Raji (cell line): ENCODE data around the gene BCL2L15.

ENCODE experiments used
- POLR2A ChIP-seq: IDR thresholded peaks from 2 replicates; pipeline ENCODE4 v1.6.1; 2011; ENCODE audit warnings: low read depth, low read length, control low read depth; ENCODE audit not compliant: insufficient read depth

Gene BCL2L15

DNA sequence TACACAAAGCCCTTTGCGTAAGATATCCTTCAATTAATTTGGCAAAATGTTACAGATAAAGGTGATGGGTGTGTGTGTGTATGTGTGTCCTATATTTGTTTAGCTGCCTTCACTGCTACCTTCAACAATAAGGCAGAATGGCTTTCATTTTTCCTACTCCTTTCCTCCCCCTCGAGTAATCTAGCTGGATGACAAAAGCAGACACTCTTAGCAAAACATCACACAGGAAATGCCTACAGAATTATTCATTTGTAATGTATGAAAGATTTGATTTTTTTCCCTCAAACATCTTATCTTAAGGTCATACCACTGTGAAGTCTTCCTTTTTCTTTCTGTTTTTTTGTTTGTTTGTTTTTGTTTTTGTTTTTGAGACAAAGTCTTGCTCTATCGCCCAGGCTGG, 26.5 kb downstream of the BCL2L15 start:
- TF ChIP-seq POLR2A, result no peak

DNA sequence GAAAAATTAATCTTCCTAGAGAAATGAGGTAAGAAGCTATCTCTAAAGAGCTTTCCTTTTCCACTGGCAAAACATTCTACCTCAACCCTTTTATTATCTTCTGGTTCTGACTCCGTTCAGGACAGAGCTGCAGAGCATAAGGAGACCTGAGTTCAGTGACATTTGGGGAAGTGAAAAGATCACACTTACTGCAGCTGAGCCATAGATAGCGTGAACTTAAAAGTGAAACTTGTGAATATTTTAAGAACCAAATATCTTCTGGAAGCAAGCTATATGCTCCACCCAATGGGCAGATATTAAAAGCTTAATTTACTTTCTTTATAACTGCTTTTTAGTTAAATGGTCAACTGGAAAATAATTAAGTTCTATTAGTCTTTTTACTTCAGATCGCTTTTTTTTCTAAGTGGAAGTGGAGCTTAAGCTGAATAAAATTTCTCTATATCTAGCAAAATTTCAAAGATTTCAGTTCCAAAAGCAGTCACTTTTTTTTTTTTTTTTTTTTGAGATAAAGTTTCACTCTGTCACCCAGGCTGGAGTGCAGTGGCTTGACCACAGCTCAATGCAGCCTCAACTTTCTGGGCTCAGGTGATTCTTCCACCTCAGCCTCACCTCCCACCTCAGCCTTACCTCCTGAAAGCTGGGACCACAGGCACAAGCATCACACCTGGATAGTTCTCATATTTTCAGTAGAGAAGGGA, 27.8 kb downstream of the BCL2L15 start:
- no peak for TF ChIP-seq POLR2A

DNA sequence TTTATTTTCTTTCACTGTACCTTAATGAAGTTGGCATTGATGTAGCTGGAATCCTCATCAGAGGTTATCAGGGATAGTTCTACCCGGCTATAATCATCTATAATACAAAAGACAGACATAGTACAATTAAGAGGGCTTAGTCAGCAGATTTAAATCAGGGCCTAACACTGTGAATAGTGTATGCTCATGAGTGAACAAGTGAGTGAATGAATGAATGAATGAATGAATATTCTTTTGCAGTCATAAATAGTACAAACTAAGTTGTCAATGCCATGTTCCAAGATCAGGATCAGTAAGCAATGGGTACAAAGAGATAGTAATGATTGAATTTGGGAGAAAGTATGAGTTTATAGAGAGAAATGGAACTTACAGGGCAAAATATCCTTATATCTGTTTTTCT, 28.4 kb downstream of the BCL2L15 start:
- TF ChIP-seq POLR2A, result no peak

DNA sequence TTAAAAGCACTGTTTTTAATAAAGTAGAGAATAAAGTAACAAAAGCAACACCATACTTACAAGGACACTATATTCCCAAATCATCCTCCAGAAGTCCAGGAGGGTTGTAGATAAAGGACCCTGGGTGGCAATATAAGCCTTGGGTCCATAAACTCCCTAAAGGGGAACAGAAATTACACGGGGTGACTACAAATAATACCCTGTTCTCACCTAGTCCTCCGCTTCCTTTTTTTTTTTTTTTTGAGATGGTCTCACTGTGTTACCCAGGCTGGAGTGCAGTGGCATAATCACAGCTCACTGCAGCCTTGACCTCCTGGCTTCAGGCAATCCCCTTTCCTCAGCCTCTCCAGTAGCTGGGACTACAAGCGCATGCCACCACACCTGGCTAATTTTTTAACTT, 29.0 kb downstream of the BCL2L15 start:
- no peak for TF ChIP-seq POLR2A

DNA sequence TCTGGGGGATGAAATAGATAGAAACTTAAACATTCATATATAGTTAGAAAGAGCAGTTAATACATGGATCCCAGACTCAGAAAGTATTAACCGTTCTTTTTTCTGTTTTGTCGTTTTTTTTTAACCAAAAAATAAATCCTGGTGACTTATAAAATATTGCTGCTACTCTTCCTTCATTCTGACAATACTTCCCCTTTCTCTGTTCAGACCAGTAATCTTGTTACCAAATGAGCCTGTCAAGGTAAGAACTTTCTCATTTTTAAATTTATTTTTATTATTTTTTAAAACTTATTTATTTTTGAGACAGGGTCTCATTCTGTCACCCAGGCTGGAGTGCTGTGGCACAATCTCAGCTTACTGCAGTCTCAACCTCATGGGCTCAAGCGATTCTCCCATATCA, 29.6 kb downstream of the BCL2L15 start:
- TF ChIP-seq POLR2A, result no peak

DNA sequence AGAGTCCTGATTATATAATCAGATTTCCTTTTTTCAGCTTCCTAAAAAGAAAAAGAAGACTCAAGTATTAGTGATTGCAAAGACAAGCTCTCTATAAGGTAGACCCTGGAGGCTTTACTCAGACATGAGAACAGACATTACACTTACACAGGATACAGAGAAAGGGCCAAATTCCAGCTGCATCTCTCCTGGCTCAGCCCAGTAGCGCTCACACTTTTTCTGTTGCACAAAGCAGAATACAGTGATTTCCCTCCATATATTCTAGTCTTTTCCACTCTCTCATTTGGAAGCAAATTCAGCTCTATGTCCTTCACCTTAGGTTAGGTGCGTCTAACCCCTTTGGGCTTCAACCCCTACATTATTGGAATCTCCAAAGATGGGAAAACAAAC, 31.0 kb downstream of the BCL2L15 start:
- no peak for TF ChIP-seq POLR2A

DNA sequence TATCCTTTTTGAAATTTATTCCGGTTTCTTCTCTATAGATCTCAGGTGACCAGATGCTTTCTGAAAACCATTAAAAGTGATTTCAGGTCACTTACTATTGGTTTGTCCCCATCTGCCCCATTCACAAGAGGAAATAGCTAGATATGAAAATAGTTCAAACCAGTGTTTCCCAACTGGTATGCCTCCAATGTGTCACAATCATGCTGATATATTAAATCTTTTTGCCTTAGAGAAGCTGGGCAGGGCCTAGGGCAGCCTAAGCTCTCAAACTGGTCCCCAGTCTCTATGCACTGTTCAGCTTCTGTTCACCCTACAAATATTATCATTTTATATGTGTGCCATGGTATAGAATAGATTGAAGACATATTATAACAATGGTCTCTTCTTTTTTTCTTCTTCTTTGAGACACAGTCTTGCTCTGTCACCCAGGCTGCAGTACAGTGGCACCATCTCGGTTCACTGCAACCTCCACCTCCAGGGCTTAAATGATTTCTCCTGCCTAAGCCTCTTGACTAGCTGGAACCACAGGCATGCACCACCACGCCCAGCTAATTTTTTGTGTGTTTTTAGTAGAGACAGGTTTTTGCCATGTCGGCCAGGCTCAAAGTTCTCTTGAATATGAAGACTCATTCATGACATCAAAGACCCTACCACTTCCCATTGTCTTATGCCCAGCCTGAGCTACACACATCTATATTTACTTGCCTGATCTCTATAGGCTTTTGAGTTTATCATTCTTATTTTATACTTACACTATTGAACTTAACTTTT, 31.6 kb downstream of the BCL2L15 start:
- TF ChIP-seq POLR2A, result no peak

DNA sequence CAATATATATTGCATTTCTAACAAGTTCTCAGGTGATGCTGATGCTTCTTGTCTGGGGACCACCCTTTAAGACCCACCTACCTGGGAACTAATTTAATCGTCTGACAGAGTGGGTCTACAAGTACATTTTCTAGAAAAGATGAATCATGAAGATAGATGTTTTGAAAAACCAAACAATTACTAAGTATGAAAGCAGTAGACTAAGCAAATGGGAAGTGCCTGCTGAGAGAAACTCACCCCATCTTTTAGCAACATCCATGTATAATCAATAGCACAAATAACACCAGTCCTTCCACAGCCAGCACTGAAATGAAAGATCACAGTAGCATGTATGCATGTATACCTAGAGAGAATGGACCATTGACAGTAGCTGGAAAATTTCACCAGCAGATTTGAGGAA, 33.1 kb downstream of the BCL2L15 start:
- no peak for TF ChIP-seq POLR2A

DNA sequence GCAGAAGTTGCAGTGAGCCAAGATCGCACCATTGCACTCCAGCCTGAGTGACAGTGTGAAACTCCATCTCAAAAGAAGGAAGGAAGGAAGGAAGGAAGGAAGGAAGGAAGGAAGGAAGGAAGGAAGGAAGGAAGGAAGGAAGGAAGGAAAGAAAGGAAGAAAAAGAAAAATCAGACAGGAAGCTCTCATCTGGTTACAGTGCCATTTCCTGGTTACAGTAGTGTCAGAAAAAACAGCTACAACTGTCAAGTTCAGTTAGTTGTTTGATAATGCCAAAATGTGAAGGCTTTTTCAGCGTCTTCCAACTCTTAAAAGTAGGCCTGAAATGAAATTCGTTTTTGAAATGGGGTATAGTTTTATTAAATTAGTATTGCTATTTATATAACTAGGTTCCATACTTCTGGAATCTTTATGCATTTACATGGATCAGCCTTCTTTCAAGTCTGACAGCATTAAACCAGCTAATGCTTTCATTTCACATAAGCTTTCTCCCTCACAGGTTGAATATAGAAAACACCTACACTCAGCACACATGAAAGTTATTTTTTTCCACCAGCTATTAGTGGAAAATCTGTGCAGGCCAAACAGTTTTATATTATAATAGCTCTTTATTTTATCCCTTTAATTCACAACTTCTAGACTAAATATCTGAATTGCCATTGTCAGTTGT, 37.1 kb downstream of the BCL2L15 start:
- TF ChIP-seq POLR2A, result no peak

DNA sequence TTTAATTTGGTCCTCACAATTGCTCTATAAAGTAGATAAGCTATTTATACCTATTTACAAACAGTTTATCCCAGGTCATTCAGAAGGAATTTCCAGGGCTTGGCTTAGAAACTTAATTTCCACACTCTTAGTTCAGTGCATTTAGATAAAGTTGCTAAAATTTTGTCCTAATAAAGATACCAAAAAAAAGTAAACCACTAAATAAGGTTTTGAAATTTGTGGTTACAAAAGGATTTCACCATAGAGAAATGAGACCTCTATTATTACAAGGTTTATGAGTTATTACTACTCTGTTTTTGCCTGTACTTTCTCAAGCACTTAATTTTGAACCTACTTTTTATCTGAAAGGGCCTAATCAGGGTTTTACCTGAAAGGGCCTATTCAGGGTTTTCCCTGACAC, 38.3 kb downstream of the BCL2L15 start:
- TF ChIP-seq POLR2A, result no peak

DNA sequence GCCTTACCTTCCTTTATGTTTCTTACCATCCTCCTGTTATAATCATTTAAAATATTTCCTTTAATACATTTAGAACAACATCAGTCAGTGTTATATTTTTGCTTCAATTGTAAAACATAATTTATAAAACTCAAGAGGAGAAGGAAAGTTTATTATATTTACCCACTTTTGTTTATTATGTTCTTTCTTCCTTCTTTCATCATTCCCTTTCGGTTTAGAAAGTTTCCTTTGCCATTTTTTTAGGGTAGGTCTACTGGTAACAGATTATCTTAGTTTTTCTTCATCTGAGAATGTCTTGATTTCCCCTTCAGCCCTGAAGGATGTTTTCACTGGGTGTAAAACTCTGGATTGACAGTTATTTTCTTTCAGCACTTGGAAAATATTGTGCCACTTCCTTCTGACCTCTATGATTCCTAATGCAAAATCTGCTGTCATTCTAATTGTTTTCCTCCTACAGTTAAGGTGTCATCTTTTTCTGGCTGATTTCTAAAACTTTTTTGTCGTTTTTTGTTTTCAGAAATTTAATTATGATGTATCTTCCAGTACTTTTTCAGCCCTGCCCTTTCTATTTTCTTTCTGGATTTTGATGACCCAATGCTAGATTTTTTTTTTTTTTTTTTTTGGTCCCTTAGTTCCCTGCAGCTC, 40.9 kb downstream of the BCL2L15 start:
- no peak for TF ChIP-seq POLR2A

DNA sequence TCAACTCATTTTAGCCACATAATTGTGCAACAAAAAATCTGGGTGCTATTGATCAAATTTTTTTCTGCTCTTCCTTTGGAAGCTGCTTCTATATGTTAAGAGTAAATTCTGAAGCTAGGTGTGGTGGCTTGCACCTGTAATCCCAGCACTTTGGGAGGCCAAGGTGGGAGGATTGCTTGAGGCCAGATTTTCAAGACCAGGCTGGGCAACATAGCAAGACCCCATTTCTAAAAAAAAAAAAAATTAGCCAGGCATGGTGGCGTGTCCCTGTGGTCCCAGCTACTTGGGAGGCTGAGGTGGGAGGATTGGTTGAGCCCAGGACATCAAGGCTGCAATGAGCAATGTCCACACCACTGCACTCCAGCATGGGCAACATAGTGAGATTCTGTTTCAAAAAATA, 50.8 kb downstream of the BCL2L15 start:
- TF ChIP-seq POLR2A, result no peak

DNA sequence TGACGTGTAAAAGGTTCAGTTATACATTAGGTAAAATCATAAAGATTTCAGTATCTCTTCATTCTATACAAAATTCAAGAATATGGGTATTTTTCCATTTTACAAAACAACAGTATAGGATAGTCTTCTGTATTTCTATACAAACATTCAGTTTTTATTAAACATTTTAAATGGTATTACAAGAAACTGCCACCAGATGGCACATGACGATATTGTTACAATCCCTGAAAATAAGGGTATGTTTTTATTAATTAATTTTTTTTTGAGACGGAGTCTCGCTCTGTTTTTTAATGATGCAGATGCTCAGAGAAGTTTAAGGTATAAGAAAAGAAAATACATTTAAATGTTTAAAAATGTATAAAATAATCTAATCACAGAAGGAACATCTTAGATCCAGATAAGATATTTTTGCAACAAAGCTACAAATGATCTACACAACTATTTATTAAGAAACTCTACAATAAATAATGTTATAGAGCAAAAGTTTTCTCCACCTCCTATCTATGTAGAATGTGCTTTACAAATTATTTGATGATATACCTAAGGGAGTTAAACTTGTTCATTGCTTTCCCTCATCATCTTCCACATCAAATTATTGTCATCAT, 51.6 kb downstream of the BCL2L15 start:
- TF ChIP-seq POLR2A, result no peak

DNA sequence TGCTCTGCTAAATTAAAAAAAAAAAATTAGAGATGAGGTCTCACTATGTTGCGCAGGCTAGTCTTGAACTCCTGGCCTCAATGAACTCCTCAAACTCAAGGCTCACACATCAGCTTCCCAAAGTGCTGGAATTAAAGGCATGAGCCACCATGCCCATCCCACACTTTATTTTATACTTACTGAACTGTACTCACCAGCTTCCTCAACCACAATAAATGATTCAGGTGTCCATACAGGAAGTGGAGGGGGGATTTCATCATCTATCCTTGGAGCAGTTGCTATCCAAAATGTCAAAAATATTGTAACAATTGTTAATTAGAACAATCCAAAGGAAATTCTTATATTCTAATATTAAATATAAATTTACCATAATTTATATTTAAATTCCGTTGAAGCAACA, 52.7 kb downstream of the BCL2L15 start:
- no peak for TF ChIP-seq POLR2A
